Neural progenitor cell (in vitro differentiated cells): ENCODE measurements around the gene ILF3. TPM values are rescaled to one million over a fixed set of nuclear protein-coding genes. Genes with fewer than 3 reads are reported as not detected.

Experiments used
- DNase-seq: peaks from one replicate; pipeline ENCODE4 v3.0.0-alpha.2; 2016; ENCODE audit warnings: low spot score
- H2AFZ ChIP-seq: fragments of 200-600 bp; sonication (generic); replicated peaks from 2 replicates; pipeline ENCODE4 v1.6.1; 2016; ENCODE audit warnings: antibody characterized with exemption
- H3F3A ChIP-seq: fragments of 200-600 bp; sonication (generic); 2 replicates; pipeline ENCODE4 v1.6.1; 2016; ENCODE audit warnings: antibody characterized with exemption, low read depth
- H3K27ac ChIP-seq: fragments of 200-600 bp; sonication (generic); 2 replicates; pipeline ENCODE4 v1.5.1; 2016; ENCODE audit warnings: mild to moderate bottlenecking
- H3K27me3 ChIP-seq: fragments of 200-600 bp; sonication (generic); 2 replicates; pipeline ENCODE4 v1.6.1; 2016; ENCODE audit warnings: mild to moderate bottlenecking, moderate library complexity
- H3K36me3 ChIP-seq: fragments of 200-600 bp; sonication (generic); 2 replicates; pipeline ENCODE4 v1.5.1; 2016
- H3K4me1 ChIP-seq: fragments of 200-600 bp; sonication (generic); 2 replicates; pipeline ENCODE4 v1.6.1; 2016; ENCODE audit warnings: mixed run types
- H3K4me2 ChIP-seq: fragments of 200-600 bp; sonication (generic); 2 replicates; pipeline ENCODE4 v1.6.1; 2016
- H3K4me3 ChIP-seq: fragments of 200-600 bp; sonication (generic); 2 replicates; pipeline ENCODE4 v1.5.1; 2016
- H3K79me2 ChIP-seq: fragments of 200-600 bp; sonication (generic); 2 replicates; pipeline ENCODE4 v1.6.1; 2016; ENCODE audit warnings: low read depth
- H3K9ac ChIP-seq: fragments of 200-600 bp; sonication (generic); 2 replicates; pipeline ENCODE4 v1.6.1; 2016
- H3K9me3 ChIP-seq: fragments of 200-600 bp; sonication (generic); 2 replicates; pipeline ENCODE4 v1.5.1; 2016; ENCODE audit warnings: low read depth
- H4K20me1 ChIP-seq: fragments of 200-600 bp; sonication (generic); 2 replicates; pipeline ENCODE4 v1.6.1; 2016; ENCODE audit warnings: low read depth
- H3K27ac Mint-ChIP-seq: 3 replicates; pipeline ENCODE4 v1.8.0; 2021; ENCODE audit warnings: mixed read lengths
- H3K27me3 Mint-ChIP-seq: 2 replicates; pipeline ENCODE4 v1.8.0; 2022; ENCODE audit warnings: low read depth, mild to moderate bottlenecking, inconsistent platforms, moderate library complexity, mixed read lengths; ENCODE audit not compliant: insufficient read depth
- H3K36me3 Mint-ChIP-seq: 3 replicates; pipeline ENCODE4 v1.8.0; 2021; ENCODE audit warnings: mixed read lengths
- H3K4me1 Mint-ChIP-seq: 3 replicates; pipeline ENCODE4 v1.8.0; 2021; ENCODE audit warnings: mixed read lengths
- H3K4me3 Mint-ChIP-seq: 3 replicates; pipeline ENCODE4 v1.8.0; 2021; ENCODE audit warnings: mild to moderate bottlenecking, moderate library complexity, mixed read lengths
- H3K9me3 Mint-ChIP-seq: 3 replicates; pipeline ENCODE4 v1.8.0; 2020; ENCODE audit warnings: mixed read lengths
- CTCF ChIP-seq: fragments of 200-600 bp; sonication (generic); IDR thresholded peaks from 2 replicates; pipeline ENCODE4 v1.5.1; 2017; ENCODE audit warnings: antibody characterized with exemption, mild to moderate bottlenecking
- EZH2 ChIP-seq: fragments of 200-600 bp; sonication (generic); IDR thresholded peaks from 2 replicates; pipeline ENCODE4 v1.6.1; 2017; ENCODE audit warnings: antibody characterized with exemption, mild to moderate bottlenecking, moderate library complexity
- EZH2phosphoT487 ChIP-seq: fragments of 200-600 bp; sonication (generic); IDR thresholded peaks from 2 replicates; pipeline ENCODE4 v1.6.1; 2017; ENCODE audit warnings: antibody characterized with exemption
- total RNA-seq: library from RNA; depleted of rRNA; stranded (reverse); fragments of >200 nt; gene quantifications from 2 replicates; pipeline ENCODE4 v1.2.3, GENCODE V29; 2015; ENCODE audit warnings: low replicate concordance

The ILF3 gene
- total RNA-seq, 1 donor from 2014 or later: 477 TPM

DNA sequence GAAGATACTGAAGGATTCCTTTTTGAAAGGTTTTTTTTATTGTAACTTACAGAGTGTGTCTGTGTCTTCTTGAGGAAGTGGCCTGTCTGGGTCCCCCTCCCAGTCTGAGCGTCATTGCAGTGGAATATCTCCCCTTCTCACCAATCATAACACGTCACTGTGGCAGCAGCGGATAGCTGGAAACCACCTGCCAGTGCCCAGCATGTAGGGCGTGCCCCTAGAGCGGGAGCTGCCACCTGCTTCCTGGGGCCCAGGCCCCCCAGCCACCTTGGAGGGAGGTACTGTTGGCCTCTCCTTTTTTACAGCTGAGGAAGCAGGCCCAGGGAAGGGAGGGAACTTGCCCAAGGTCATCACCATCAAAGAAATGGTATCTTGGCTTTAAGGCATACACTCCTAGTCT is 59.2 kb downstream of the ILF3 start:
- Histone ChIP-seq H3K4me1 (no peaks in the 10 kb centered on the region), H3F3A (peaks cover 11% of the 10 kb centered on the region), H3K79me2 (peaks cover 3% of the 10 kb centered on the region), H3K4me3 (no peak overlapping the region), H3K9ac (no peak overlapping the region), H3K4me2 (no peak overlapping the region), H3K36me3 (no peaks in the 10 kb centered on the region), H3K27ac (no peak overlapping the region), H4K20me1 (no peaks in the 10 kb centered on the region), H3K27me3 (no peaks in the 10 kb centered on the region), H3K9me3 (no peaks in the 10 kb centered on the region), H2AFZ (no peak overlapping the region)
- no peak for TF ChIP-seq EZH2phosphoT487
- TF ChIP-seq CTCF: no peak
- no peak for TF ChIP-seq EZH2
- Mint-ChIP-seq H3K4me1 (peaks cover 7% of the 10 kb centered on the region), H3K4me3 (no peak overlapping the region), H3K27me3 (peaks cover 2% of the 10 kb centered on the region), H3K27ac (no peak overlapping the region), H3K36me3 (peaks cover 3% of the 10 kb centered on the region), H3K9me3 (no peaks in the 10 kb centered on the region)
- no peak for DNase-seq

GRCh38 chr19:10717054-10717355 is 62.9 kb downstream of the ILF3 start:
- H3K4me3 ChIP-seq: peak overlapping the region; percentile 39
- Mint-ChIP-seq H3K27me3 (peaks cover 2% of the 10 kb centered on the region), H3K9me3 (no peaks in the 10 kb centered on the region), H3K4me1 (peaks cover 14% of the 10 kb centered on the region), H3K36me3 (peaks cover 2% of the 10 kb centered on the region), H3K27ac (peak overlapping the region; percentile 78), H3K4me3 (peak overlapping the region; percentile 96)
- H3K27me3 ChIP-seq: no peaks in the 10 kb centered on the region
- H3F3A ChIP-seq: peaks cover 11% of the 10 kb centered on the region
- peaks cover 40% of the 10 kb centered on the region for H3K79me2 ChIP-seq
- DNase-seq: no peak
- peak overlapping the region; percentile 67 for H3K4me2 ChIP-seq
- TF ChIP-seq EZH2phosphoT487 (no peak), EZH2 (no peak), CTCF (no peak)
- no peaks in the 10 kb centered on the region for H3K9me3 ChIP-seq
- H4K20me1 ChIP-seq: peaks cover 36% of the 10 kb centered on the region
- H2AFZ ChIP-seq: peak overlapping the region; percentile 91
- H3K36me3 ChIP-seq: no peaks in the 10 kb centered on the region
- no peak overlapping the region for H3K27ac ChIP-seq
- H3K4me1 ChIP-seq: peaks cover 10% of the 10 kb centered on the region
- H3K9ac ChIP-seq: no peak overlapping the region

GRCh38 chr19:10717356-10718204 is 63.4 kb downstream of the ILF3 start, which contains the start of gene DNM2:
TSS of gene DNM2 (plus strand) at chr19:10718079. CDS start at chr19:10718243, 164 bp downstream.
- peak within 1 kb of the TSS; percentile 78 for H3K27ac Mint-ChIP-seq

More at GRCh38 chr19:10717356-10718204, 63.4 kb downstream of the ILF3 start, which contains the start of gene DNM2:
- Histone ChIP-seq H4K20me1 (peaks cover 38% of the 10 kb centered on the region), H3K4me3 (peak within 1 kb of the TSS; percentile 98), H3K9ac (peak within 1 kb of the TSS; percentile 89), H3K36me3 (no peaks in the 10 kb centered on the region), H3K4me2 (peak within 1 kb of the TSS; percentile 96), H3K4me1 (peaks cover 10% of the 10 kb centered on the region), H3K79me2 (peaks cover 46% of the 10 kb centered on the region), H3K27me3 (no peaks in the 10 kb centered on the region), H3K9me3 (no peaks in the 10 kb centered on the region), H3K27ac (peak within 1 kb of the TSS; percentile 74), H2AFZ (peak within 1 kb of the TSS; percentile 91), H3F3A (peaks cover 11% of the 10 kb centered on the region)
- H3K4me3 Mint-ChIP-seq: peak within 1 kb of the TSS; percentile 96
- H3K27me3 Mint-ChIP-seq: peaks cover 2% of the 10 kb centered on the region
- DNase-seq: peak; percentile 100
- TF ChIP-seq EZH2phosphoT487: no peak
- TF ChIP-seq CTCF: peak; percentile 89
- peaks cover 2% of the 10 kb centered on the region for H3K36me3 Mint-ChIP-seq
- peaks cover 14% of the 10 kb centered on the region for H3K4me1 Mint-ChIP-seq
- no peaks in the 10 kb centered on the region for H3K9me3 Mint-ChIP-seq
